GM20431 (cell line): ENCODE data around the gene TBC1D4.
"Not testable (repeated sequence)": the region's sequence is repeated elsewhere in the genome, so short reads cannot be mapped to it uniquely, and the experiment has no call there.

Experiments used
- in situ Hi-C: fragments of 300-500 bp; cut with MseI, MboI; formaldehyde crosslinking; loops from one replicate; pipeline ENCODE4 v1.15.0; 2020; ENCODE audit warnings: low sequenced_read_pairs; ENCODE audit not compliant: unreplicated experiment

TBC1D4 gene

GRCh38 chr13:75245578-75245977 lies 236.4 kb downstream of the TBC1D4 start:
- in situ Hi-C loops = not testable (repeated sequence)

DNA sequence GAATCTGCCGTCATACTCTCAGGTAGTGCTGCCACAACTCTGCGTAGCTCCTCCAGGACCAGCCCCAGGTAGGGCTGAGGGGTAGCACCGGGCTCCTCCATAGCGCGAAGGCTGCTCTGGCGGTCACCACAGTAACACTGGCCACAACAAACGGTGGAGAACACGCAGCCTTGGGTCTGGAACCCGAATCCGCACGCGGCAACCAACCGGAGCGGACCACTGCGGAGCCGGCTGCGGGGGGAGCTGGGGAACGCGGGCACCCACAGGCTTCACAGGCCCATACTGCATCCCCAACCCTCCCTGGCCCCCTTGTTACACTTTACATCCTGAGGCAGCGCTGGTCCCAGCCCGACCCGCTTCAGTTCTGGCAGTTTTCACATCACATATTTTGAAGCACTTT lies 241.7 kb downstream of the TBC1D4 start:
- in situ Hi-C loops = not testable (repeated sequence)

DNA sequence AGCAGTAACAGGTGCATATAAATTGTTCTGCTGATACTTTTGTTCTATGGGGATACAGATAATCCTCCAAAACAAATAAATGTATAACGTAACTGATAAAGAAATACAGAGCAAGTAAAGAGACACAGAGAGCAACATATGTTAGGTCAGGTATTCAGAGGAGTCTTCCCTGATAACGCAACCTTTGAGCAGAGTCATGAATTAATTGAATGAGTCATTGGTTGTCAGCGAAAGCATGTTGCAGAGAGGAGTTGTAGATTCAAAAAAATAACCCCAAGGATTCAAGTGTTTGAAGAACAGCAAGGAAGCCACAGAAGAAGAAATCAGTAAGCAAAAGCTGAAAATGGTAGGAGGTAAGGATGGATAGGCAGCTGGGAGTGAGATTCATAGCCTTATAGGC lies 245.2 kb downstream of the TBC1D4 start:
- in situ Hi-C loops = no loop called here
